MM.1S (cell line): ENCODE results near the gene BTBD8.

Source experiments
- DNase-seq: peaks from one replicate; pipeline ENCODE4 v3.0.0-alpha.2; 2015
- H2AFZ ChIP-seq: fragments of 300-600 bp; sonication (generic); 2 replicates; pipeline ENCODE4 v1.6.0; 2016; ENCODE audit warnings: antibody characterized with exemption, low read length
- H3F3A ChIP-seq: fragments of 300-600 bp; sonication (generic); 2 replicates; pipeline ENCODE4 v1.6.1; 2016; ENCODE audit warnings: mild to moderate bottlenecking, antibody characterized with exemption, low read length, moderate library complexity, mixed read lengths; ENCODE audit not compliant: insufficient read depth
- H3K27ac ChIP-seq: fragments of 300-600 bp; sonication (generic); 2 replicates; pipeline ENCODE4 v1.5.1; 2016; ENCODE audit warnings: mild to moderate bottlenecking, low read length
- H3K27me3 ChIP-seq: fragments of 300-600 bp; sonication (generic); replicated peaks from 2 replicates; pipeline ENCODE4 v1.6.0; 2016; ENCODE audit warnings: low read length; ENCODE audit not compliant: insufficient read depth
- H3K36me3 ChIP-seq: fragments of 300-600 bp; sonication (generic); replicated peaks from 2 replicates; pipeline ENCODE4 v1.6.1; 2016; ENCODE audit warnings: mild to moderate bottlenecking, low read length, mixed read lengths; ENCODE audit not compliant: insufficient read depth
- H3K4me1 ChIP-seq: fragments of 300-600 bp; sonication (generic); 2 replicates; pipeline ENCODE4 v1.6.1; 2016; ENCODE audit warnings: low read length, mixed read lengths
- H3K4me2 ChIP-seq: fragments of 300-600 bp; sonication (generic); 2 replicates; pipeline ENCODE4 v1.6.0; 2016; ENCODE audit warnings: low read depth, low read length
- H3K4me3 ChIP-seq: fragments of 300-600 bp; sonication (generic); 2 replicates; pipeline ENCODE4 v1.5.1; 2016; ENCODE audit warnings: low read length, mixed read lengths
- H3K79me2 ChIP-seq: fragments of 300-600 bp; sonication (generic); 2 replicates; pipeline ENCODE4 v1.6.1; 2016; ENCODE audit warnings: mixed run types, low read length, mixed read lengths
- H3K9ac ChIP-seq: fragments of 300-600 bp; sonication (generic); 2 replicates; pipeline ENCODE4 v1.6.1; 2016; ENCODE audit warnings: low read length, mixed read lengths
- H3K9me2 ChIP-seq: fragments of 300-600 bp; sonication (generic); replicated peaks from 2 replicates; pipeline ENCODE4 v1.6.1; 2016; ENCODE audit warnings: mild to moderate bottlenecking, low read length, mixed read lengths; ENCODE audit not compliant: insufficient read depth
- H3K9me3 ChIP-seq: fragments of 300-600 bp; sonication (generic); replicated peaks from 2 replicates; pipeline ENCODE4 v1.6.1; 2016; ENCODE audit warnings: mild to moderate bottlenecking, low read length, mixed read lengths; ENCODE audit not compliant: insufficient read depth
- H4K20me1 ChIP-seq: fragments of 300-600 bp; sonication (generic); 2 replicates; pipeline ENCODE4 v1.6.1; 2016; ENCODE audit warnings: mild to moderate bottlenecking, low read length, moderate library complexity, mixed read lengths; ENCODE audit not compliant: insufficient read depth
- EZH2 ChIP-seq: fragments of 300-600 bp; sonication (generic); optimal IDR thresholded peaks from 2 replicates; pipeline ENCODE3; 2017; ENCODE audit warnings: low read depth, mild to moderate bottlenecking, antibody characterized with exemption, low read length, mixed read lengths
- EZH2phosphoT487 ChIP-seq: fragments of 300-600 bp; sonication (generic); IDR thresholded peaks from 2 replicates; pipeline ENCODE4 v1.6.1; 2018; ENCODE audit warnings: antibody characterized with exemption, low read length
- TF ChIP-seq, protein P1 (sequence below): fragments of 300-600 bp; sonication (generic); IDR thresholded peaks from 2 replicates; pipeline ENCODE4 v1.5.1; 2016; ENCODE audit warnings: antibody characterized with exemption, low read length, mixed read lengths

The BTBD8 gene

GRCh38 chr1:92045766-92046495 is 34.2 kb upstream of the BTBD8 start:
- no peak overlapping the region for H3K27ac ChIP-seq
- no peaks in the 10 kb centered on the region for H3K4me1 ChIP-seq
- H3K4me2 ChIP-seq, result no peak overlapping the region
- no peaks in the 10 kb centered on the region for H3K79me2 ChIP-seq
- no peaks in the 10 kb centered on the region for H3K9me2 ChIP-seq
- H4K20me1 ChIP-seq, result no peaks in the 10 kb centered on the region
- no peaks in the 10 kb centered on the region for H3K36me3 ChIP-seq
- no peak overlapping the region for H3K4me3 ChIP-seq
- TF ChIP-seq EZH2phosphoT487, result no peak
- no peak for TF ChIP-seq EZH2
- TF ChIP-seq, protein P1, sequence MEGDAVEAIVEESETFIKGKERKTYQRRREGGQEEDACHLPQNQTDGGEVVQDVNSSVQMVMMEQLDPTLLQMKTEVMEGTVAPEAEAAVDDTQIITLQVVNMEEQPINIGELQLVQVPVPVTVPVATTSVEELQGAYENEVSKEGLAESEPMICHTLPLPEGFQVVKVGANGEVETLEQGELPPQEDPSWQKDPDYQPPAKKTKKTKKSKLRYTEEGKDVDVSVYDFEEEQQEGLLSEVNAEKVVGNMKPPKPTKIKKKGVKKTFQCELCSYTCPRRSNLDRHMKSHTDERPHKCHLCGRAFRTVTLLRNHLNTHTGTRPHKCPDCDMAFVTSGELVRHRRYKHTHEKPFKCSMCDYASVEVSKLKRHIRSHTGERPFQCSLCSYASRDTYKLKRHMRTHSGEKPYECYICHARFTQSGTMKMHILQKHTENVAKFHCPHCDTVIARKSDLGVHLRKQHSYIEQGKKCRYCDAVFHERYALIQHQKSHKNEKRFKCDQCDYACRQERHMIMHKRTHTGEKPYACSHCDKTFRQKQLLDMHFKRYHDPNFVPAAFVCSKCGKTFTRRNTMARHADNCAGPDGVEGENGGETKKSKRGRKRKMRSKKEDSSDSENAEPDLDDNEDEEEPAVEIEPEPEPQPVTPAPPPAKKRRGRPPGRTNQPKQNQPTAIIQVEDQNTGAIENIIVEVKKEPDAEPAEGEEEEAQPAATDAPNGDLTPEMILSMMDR, result no peak
- no peaks in the 10 kb centered on the region for H3K27me3 ChIP-seq
- no peaks in the 10 kb centered on the region for H3F3A ChIP-seq
- H3K9ac ChIP-seq, result no peak overlapping the region
- DNase-seq, result no peak
- H3K9me3 ChIP-seq, result no peaks in the 10 kb centered on the region
- no peak overlapping the region for H2AFZ ChIP-seq

GRCh38 chr1:92051948-92052347 is 28.2 kb upstream of the BTBD8 start:
- Histone ChIP-seq H3K4me2 (no peak overlapping the region), H3K79me2 (no peaks in the 10 kb centered on the region), H3K9me2 (no peaks in the 10 kb centered on the region), H3K9ac (no peak overlapping the region), H3K27ac (no peak overlapping the region), H3K9me3 (no peaks in the 10 kb centered on the region), H4K20me1 (no peaks in the 10 kb centered on the region), H2AFZ (no peak overlapping the region), H3K27me3 (no peaks in the 10 kb centered on the region), H3F3A (no peaks in the 10 kb centered on the region), H3K4me3 (no peak overlapping the region), H3K36me3 (no peaks in the 10 kb centered on the region), H3K4me1 (no peaks in the 10 kb centered on the region)
- TF ChIP-seq, protein P1, result no peak
- no peak for TF ChIP-seq EZH2
- TF ChIP-seq EZH2phosphoT487, result no peak
- no peak for DNase-seq

GRCh38 chr1:92065042-92065441 is 15.1 kb upstream of the BTBD8 start:
- Histone ChIP-seq H3K4me3 (no peak overlapping the region), H4K20me1 (no peaks in the 10 kb centered on the region), H3K9ac (no peak overlapping the region), H3F3A (no peaks in the 10 kb centered on the region), H3K4me1 (no peaks in the 10 kb centered on the region), H3K9me3 (no peaks in the 10 kb centered on the region), H2AFZ (no peak overlapping the region), H3K4me2 (no peak overlapping the region), H3K36me3 (no peaks in the 10 kb centered on the region), H3K9me2 (no peaks in the 10 kb centered on the region), H3K27me3 (no peaks in the 10 kb centered on the region), H3K27ac (no peak overlapping the region), H3K79me2 (no peaks in the 10 kb centered on the region)
- no peak for DNase-seq
- TF ChIP-seq, protein P1, result no peak
- TF ChIP-seq EZH2phosphoT487 (no peak), EZH2 (no peak)
